Colonic mucosa (tissue), 4 donors: ENCODE results near the gene PRXL2C. TPM values are rescaled to one million over a fixed set of nuclear protein-coding genes. Genes with fewer than 3 reads are reported as not detected.
"Not testable (repeated sequence)": the region's sequence is repeated elsewhere in the genome, so short reads cannot be mapped to it uniquely, and the experiment has no call there.

Source experiments
- DNase-seq: peaks from one replicate; pipeline ENCODE4 v3.0.0-alpha.2; 2020
- H3K27ac ChIP-seq: fragments of 200-600 bp; one replicate; pipeline ENCODE4 v1.8.0; 2021
- H3K27me3 ChIP-seq: fragments of 200-600 bp; one replicate; pipeline ENCODE4 v1.8.0; 2021
- H3K36me3 ChIP-seq: fragments of 200-600 bp; one replicate; pipeline ENCODE4 v1.8.0; 2021
- H3K4me1 ChIP-seq: fragments of 200-600 bp; one replicate; pipeline ENCODE4 v1.8.0; 2021; ENCODE audit warnings: mild to moderate bottlenecking
- H3K4me3 ChIP-seq: fragments of 200-600 bp; one replicate; pipeline ENCODE4 v1.8.0; 2021
- H3K9ac ChIP-seq, 2 donors: one replicate each; pipeline ENCODE4 v1.7.0; 2013; ENCODE audit warnings: control low read depth in 2 of 2, low read depth in 2 of 2, low read length in 2 of 2
- H3K9me3 ChIP-seq: fragments of 200-600 bp; one replicate; pipeline ENCODE4 v1.8.0; 2021
- CTCF ChIP-seq: fragments of 200-600 bp; IDR thresholded peaks from one replicate; pipeline ENCODE4 v1.8.0; 2022; ENCODE audit warnings: antibody characterized with exemption, mild to moderate bottlenecking
- intact Hi-C: fragments of 100-400 bp; cut with DNase I; formaldehyde crosslinking; loops from one replicate; pipeline ENCODE4 v1.14.1; 2022
- total RNA-seq, 2 donors: library from RNA; stranded (reverse); fragmentation: NEBNext Ultra II Directional in 1 of 2; extraction: Animal tissue kit (Norgen Biotek cat#: 25700) in 1 of 2; gene quantifications; one replicate each; pipeline ENCODE4 v1.2.1, GENCODE V29; 2021
- donor health status: healthy.
- donor health status: DM: no; HTN: no; CAD: no.
- donor health status: DM: no; HTN: no; CAD: no.

The PRXL2C gene
- total RNA-seq, 2 donors from 2014 or later, result 2.6 to 6.6 TPM

GRCh38 chr9:96618209-96619123 lies 36.7 kb downstream of the PRXL2C start:
- H3K4me3 ChIP-seq, result peak overlapping the region; percentile 79
- no peaks in the 10 kb centered on the region for H3K27me3 ChIP-seq
- intact Hi-C loops, result loop anchor here (10.0 kb wide), 1 partner anchor 54 kb away; no protein-coding TSS in a partner anchor
- no peaks in the 10 kb centered on the region for H3K4me1 ChIP-seq
- peak overlapping the region; percentile 37 for H3K27ac ChIP-seq
- H3K36me3 ChIP-seq, result no peaks in the 10 kb centered on the region
- TF ChIP-seq CTCF, result no peak
- no peaks in the 10 kb centered on the region for H3K9me3 ChIP-seq
- peak; percentile 37 for DNase-seq
- peak overlapping the region; percentile 46 to 78 for H3K9ac ChIP-seq

- no peak for DNase-seq
- H3K9ac ChIP-seq, result no peak overlapping the region
- H3K4me3 ChIP-seq, result no peak overlapping the region
- TF ChIP-seq CTCF, result no peak
- no peaks in the 10 kb centered on the region for H3K9me3 ChIP-seq
- no peaks in the 10 kb centered on the region for H3K4me1 ChIP-seq
- H3K27ac ChIP-seq, result no peak overlapping the region
- H3K27me3 ChIP-seq, result no peaks in the 10 kb centered on the region
- no peaks in the 10 kb centered on the region for H3K36me3 ChIP-seq
- intact Hi-C loops, result loop anchor here (10.0 kb wide), 1 partner anchor 53 kb away; no protein-coding TSS in a partner anchor
Observed at GRCh38 chr9:96617439-96618185, 37.5 kb downstream of the PRXL2C start.

- no peak for TF ChIP-seq CTCF
- intact Hi-C loops, result loop anchor here (10.0 kb wide), 1 partner anchor 52 kb away; no protein-coding TSS in a partner anchor
- Histone ChIP-seq H3K27ac (no peak overlapping the region), H3K9ac (no peak overlapping the region), H3K9me3 (no peaks in the 10 kb centered on the region), H3K27me3 (no peaks in the 10 kb centered on the region), H3K4me1 (no peaks in the 10 kb centered on the region), H3K36me3 (no peaks in the 10 kb centered on the region), H3K4me3 (no peak overlapping the region)
- no peak for DNase-seq
Observed at GRCh38 chr9:96616817-96617438, 38.2 kb downstream of the PRXL2C start.

- no peak for TF ChIP-seq CTCF
- DNase-seq, result no peak
- no peak overlapping the region for H3K4me3 ChIP-seq
- H3K27me3 ChIP-seq, result no peaks in the 10 kb centered on the region
- H3K9ac ChIP-seq, result no peak overlapping the region
- H3K4me1 ChIP-seq, result no peaks in the 10 kb centered on the region
- H3K9me3 ChIP-seq, result no peaks in the 10 kb centered on the region
- intact Hi-C loops, result loop anchor here (10.0 kb wide), 1 partner anchor 51 kb away; no protein-coding TSS in a partner anchor
- no peak overlapping the region for H3K27ac ChIP-seq
- no peaks in the 10 kb centered on the region for H3K36me3 ChIP-seq
Observed at GRCh38 chr9:96615411-96615810, 39.7 kb downstream of the PRXL2C start.

- H3K36me3 ChIP-seq, H3K27ac ChIP-seq, H3K4me1 ChIP-seq, H3K27me3 ChIP-seq, DNase-seq, H3K4me3 ChIP-seq, H3K9me3 ChIP-seq, H3K9ac ChIP-seq: not testable (repeated sequence)
- intact Hi-C loops, result loop anchor here (10.0 kb wide), 1 partner anchor 50 kb away; no protein-coding TSS in a partner anchor
Observed at GRCh38 chr9:96614664-96615063, 40.5 kb downstream of the PRXL2C start.
